ENCODE data around the gene IFI27. TPM values are rescaled to one million over a fixed set of nuclear protein-coding genes. Genes with fewer than 3 reads are reported as not detected.

The IFI27 gene
- total RNA-seq, 1 donor = 20.2 TPM

DNA sequence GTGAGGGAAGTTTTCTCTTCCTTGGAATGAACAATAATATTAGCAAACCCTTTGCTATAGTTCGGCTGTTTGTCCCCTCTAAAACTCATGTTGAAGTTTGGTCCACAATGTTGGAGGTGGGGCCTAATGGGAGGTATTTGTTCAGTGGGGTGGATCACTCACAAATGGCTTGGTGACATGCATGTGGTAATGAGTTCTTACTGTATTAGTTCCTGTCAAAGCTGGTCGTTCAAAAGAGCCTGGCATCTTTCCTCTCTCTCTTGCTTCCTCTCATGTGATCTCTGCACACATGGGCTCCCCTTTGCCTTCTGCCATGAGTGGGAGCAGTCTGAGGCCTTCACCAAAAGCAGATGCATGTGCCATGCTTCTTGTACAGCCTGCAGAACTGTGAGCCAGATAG lies 50.5 kb downstream of the IFI27 start:
- TF ChIP-seq, protein P1, sequence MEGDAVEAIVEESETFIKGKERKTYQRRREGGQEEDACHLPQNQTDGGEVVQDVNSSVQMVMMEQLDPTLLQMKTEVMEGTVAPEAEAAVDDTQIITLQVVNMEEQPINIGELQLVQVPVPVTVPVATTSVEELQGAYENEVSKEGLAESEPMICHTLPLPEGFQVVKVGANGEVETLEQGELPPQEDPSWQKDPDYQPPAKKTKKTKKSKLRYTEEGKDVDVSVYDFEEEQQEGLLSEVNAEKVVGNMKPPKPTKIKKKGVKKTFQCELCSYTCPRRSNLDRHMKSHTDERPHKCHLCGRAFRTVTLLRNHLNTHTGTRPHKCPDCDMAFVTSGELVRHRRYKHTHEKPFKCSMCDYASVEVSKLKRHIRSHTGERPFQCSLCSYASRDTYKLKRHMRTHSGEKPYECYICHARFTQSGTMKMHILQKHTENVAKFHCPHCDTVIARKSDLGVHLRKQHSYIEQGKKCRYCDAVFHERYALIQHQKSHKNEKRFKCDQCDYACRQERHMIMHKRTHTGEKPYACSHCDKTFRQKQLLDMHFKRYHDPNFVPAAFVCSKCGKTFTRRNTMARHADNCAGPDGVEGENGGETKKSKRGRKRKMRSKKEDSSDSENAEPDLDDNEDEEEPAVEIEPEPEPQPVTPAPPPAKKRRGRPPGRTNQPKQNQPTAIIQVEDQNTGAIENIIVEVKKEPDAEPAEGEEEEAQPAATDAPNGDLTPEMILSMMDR (IDR thresholded peaks at IDR 0.05; ENCODE audit: insufficient read depth, low read length) = no peak
- no peak overlapping the region for H3K4me3 ChIP-seq (ENCODE audit: low read depth, low read length)
- DNase-seq (ENCODE audit: low read depth) = no peak

DNA sequence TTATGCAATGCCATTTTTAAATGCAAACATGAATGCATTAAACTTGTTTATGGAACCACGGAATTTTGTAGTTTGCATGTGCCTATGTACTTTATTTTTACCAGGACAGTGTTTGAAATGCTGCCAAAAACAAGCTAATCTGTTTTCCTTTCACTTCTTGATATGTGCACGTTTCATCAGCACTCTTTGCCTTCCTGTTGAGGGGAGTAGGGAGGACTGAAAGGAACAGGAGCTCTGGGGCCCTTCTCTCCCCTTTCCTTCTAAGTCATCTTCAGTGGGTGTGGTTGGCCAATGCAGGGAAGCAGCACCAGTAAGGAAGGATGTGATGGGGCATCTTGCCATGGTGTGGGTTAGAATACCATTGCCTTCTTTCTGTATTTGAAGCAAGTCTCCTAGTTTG lies 51.4 kb downstream of the IFI27 start:
- no peak overlapping the region for H3K4me3 ChIP-seq (ENCODE audit: low read depth, low read length)
- peak; percentile 32 for DNase-seq (ENCODE audit: low read depth)
- TF ChIP-seq, protein P1 (IDR thresholded peaks at IDR 0.05; ENCODE audit: insufficient read depth, low read length) = no peak

DNA sequence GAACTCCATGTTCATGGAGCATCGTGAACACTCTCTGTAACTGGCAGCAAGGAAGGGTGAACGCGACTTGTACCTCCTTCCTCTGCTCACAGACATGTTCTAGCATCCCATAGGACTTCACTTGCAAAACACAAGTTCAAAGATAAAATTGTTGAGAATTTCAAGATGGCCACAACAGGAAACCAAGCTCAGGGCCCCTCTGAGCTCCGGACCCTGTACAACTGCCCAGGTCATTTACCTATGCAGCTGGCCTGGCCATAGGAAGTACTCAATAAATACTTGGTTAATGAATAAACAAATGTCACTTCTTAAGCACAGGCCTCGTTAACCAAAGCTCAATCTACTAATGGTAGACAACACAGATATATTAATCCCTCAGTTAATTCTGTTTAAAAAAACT lies 51.9 kb downstream of the IFI27 start:
- no peak for DNase-seq (ENCODE audit: low read depth)
- TF ChIP-seq, protein P1 (IDR thresholded peaks at IDR 0.05; ENCODE audit: insufficient read depth, low read length) = no peak
- no peak overlapping the region for H3K4me3 ChIP-seq (ENCODE audit: low read depth, low read length)

DNA sequence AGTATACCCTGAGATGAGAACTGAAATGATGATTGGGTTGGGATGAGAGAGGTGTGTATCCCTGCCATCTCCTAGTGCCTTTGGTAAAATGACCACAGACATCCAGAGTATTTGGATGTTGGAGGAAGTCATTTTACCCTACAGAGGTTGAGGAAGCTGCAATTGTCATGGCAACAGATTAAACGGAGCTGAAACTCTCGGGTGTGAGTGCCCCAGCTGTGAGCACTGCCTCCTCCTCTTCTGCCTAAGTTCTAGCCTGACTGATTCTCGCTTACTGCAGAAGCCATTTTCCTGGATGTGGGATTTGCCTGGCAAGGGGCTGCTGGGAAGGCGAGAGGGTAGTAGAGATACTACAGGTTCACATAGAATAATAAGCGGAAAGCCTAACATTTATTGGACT lies 53.3 kb downstream of the IFI27 start:
- TF ChIP-seq, protein P1 (IDR thresholded peaks at IDR 0.05; ENCODE audit: insufficient read depth, low read length) = no peak
- no peak overlapping the region for H3K4me3 ChIP-seq (ENCODE audit: low read depth, low read length)
- DNase-seq (ENCODE audit: low read depth) = no peak

DNA sequence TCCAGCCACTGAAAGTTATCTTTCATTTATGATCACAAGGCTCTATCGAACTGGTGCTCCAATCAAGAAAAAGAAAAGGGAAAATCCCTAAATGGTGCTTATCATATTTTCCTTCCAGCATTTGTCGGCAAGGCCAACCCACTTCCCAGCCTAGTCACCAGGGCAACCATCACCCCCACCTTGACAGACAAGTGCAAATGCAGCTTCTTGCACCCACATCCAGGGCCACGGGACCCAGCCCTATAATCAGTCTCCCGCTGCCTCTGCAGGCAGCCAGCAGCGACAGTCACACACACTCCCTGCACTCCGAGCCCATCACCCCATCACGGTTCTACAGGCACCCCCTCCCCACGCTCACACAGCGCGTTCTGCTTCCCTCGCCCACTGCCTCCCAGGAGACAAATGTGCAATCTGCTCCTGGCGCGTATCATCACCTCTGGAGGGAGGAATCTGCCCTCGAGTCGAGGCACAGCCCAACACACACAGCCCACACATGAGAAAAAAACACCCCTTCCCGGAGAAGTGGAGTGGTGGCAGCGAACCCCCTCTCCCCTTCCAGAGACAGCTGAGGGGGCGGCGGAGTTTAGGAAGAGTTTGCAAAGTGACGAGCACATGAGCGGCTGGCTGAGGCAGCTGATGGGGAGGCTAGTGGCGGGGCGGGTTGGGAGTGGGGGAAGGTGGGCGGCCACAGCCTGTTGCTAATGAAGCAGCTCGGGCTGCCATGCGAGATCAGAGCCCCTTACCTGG lies 54.3 kb downstream of the IFI27 start:
- no peak for DNase-seq (ENCODE audit: low read depth)

DNA sequence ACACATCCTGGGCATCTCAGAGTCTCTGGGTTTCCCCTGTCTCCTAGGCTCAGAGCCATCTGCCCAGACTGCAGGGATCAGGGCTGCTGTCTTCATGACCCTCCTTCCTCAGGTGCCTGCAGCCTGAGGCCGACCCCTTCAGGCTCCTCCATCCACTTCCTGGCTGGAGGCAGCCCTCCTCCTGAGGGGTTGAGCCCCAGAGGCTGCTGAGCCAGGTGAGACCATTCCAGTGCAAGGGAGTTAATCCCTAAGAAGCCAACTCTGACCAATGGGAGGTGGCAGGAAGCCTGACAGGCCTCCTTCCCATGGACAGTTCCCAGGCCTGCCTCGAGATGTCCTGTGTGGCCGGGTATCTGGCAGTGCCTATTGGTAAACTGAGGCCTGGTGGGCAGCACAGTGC lies 55.2 kb downstream of the IFI27 start:
- no peak for DNase-seq (ENCODE audit: low read depth)
- no peak overlapping the region for H3K4me3 ChIP-seq (ENCODE audit: low read depth, low read length)
- TF ChIP-seq, protein P1 (IDR thresholded peaks at IDR 0.05; ENCODE audit: insufficient read depth, low read length) = no peak

More for the DNA sequence above, 54.3 kb downstream of the IFI27 start:
- H3K4me3 ChIP-seq (ENCODE audit: low read depth, low read length) = no peak overlapping the region
- TF ChIP-seq, protein P1 (IDR thresholded peaks at IDR 0.05; ENCODE audit: insufficient read depth, low read length) = no peak

Other genes with a start within 250 kb of the IFI27 start
- not detected in 2 replicates for gene FAM181A, start 183.4 kb upstream of the IFI27 start, total RNA-seq (ENCODE audit: low replicate concordance)
- gene ASB2, start 134.2 kb upstream of the IFI27 start, total RNA-seq (ENCODE audit: low replicate concordance) = 0.45 and 0.49 TPM in 2 replicates
- gene CCDC197, start 113.4 kb upstream of the IFI27 start, total RNA-seq (ENCODE audit: low replicate concordance) = not detected in 2 replicates
- gene OTUB2, start 84.4 kb upstream of the IFI27 start, total RNA-seq (ENCODE audit: low replicate concordance) = 2.5 and 2.8 TPM in 2 replicates
- 130 and 446 TPM in 2 replicates for gene DDX24, start 29.5 kb upstream of the IFI27 start, total RNA-seq (ENCODE audit: low replicate concordance)
- 8.9 and 12.2 TPM in 2 replicates for gene IFI27L1, start 29.4 kb upstream of the IFI27 start, total RNA-seq (ENCODE audit: low replicate concordance)
- gene IFI27L2, start 18.9 kb downstream of the IFI27 start, total RNA-seq (ENCODE audit: low replicate concordance) = 107 and 247 TPM in 2 replicates
- 0.98 and 7.0 TPM in 2 replicates for gene PPP4R4, start 63.6 kb downstream of the IFI27 start, total RNA-seq (ENCODE audit: low replicate concordance)
- not detected in 2 replicates for gene SERPINA10, start 182.5 kb downstream of the IFI27 start, total RNA-seq (ENCODE audit: low replicate concordance)
- gene SERPINA6, start 212.6 kb downstream of the IFI27 start, total RNA-seq (ENCODE audit: low replicate concordance) = not detected in 2 replicates